AG09319 (cell line): ENCODE results near the gene SPATA20.

Experiments used
- DNase-seq: peaks from one replicate; pipeline ENCODE4 v3.0.0-alpha.2; 2010; ENCODE audit warnings: low read depth; ENCODE audit errors: extremely low read depth
- TF ChIP-seq, protein P1 (sequence below): IDR thresholded peaks from 2 replicates; pipeline ENCODE4 v1.5.1; 2011; ENCODE audit warnings: low read depth, mild to moderate bottlenecking, inconsistent platforms, low read length, moderate library complexity

Gene SPATA20

DNA sequence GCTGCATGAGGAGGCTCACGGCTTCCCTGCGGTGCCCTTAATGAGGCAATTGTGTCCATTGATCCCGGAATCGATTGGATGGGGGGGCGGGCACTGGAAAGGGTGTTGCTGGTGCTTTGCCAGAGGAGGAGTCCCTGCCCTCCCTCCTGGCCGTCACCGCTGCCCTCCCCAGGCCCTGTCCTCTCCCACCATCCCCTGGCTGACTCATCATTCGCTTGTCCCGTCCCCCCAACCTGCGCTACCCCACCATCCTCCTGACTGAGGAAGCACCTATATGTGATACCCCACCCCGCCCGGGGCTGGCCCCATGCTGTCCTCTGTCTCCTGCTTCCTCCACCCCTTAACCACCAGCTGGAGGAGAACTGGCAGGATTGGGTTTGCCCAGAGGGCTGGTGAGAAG is 34.3 kb downstream of the SPATA20 start:
- TF ChIP-seq, protein P1, sequence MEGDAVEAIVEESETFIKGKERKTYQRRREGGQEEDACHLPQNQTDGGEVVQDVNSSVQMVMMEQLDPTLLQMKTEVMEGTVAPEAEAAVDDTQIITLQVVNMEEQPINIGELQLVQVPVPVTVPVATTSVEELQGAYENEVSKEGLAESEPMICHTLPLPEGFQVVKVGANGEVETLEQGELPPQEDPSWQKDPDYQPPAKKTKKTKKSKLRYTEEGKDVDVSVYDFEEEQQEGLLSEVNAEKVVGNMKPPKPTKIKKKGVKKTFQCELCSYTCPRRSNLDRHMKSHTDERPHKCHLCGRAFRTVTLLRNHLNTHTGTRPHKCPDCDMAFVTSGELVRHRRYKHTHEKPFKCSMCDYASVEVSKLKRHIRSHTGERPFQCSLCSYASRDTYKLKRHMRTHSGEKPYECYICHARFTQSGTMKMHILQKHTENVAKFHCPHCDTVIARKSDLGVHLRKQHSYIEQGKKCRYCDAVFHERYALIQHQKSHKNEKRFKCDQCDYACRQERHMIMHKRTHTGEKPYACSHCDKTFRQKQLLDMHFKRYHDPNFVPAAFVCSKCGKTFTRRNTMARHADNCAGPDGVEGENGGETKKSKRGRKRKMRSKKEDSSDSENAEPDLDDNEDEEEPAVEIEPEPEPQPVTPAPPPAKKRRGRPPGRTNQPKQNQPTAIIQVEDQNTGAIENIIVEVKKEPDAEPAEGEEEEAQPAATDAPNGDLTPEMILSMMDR: no peak
- no peak for DNase-seq

DNA sequence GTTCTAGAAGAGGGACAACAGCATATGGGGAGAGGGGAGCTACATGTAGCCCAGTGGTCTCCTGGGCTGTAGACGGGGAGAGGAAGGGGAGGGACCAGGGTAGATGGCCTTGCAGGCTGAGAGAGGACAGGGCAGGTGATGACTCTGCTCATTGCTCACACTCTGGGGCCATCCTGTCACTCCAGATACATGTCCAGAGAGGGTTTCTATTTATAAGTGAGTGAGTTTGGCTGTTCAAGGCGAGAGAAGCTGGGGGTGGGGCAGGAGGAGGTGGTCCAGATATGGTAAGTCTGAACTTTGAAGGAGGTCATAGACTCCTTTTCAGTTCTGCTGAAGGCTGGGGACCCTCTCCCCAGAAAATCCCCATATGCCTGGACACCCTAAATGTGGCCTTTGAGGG is 35.8 kb downstream of the SPATA20 start:
- TF ChIP-seq, protein P1: no peak
- no peak for DNase-seq

DNA sequence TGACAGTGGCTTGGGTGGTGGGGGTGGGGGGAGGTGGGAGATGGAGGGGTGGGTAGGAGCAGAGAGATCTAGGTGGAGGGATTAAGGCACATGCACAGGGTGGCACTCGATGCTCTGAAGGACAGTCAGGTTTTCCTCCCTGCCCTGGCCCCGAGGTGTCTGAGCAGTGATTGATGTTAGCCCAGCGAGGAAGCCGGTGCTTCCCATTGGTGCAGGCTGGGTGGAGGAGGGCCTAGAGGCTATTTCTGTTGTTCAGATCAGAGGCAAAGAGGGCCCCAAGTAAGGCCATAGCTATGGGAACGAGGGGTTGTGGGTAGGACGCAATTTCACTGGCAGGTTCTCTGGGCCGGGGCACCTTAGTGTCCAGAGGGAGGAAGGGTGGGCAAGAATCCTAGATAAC is 36.7 kb downstream of the SPATA20 start:
- TF ChIP-seq, protein P1: no peak
- DNase-seq: no peak

DNA sequence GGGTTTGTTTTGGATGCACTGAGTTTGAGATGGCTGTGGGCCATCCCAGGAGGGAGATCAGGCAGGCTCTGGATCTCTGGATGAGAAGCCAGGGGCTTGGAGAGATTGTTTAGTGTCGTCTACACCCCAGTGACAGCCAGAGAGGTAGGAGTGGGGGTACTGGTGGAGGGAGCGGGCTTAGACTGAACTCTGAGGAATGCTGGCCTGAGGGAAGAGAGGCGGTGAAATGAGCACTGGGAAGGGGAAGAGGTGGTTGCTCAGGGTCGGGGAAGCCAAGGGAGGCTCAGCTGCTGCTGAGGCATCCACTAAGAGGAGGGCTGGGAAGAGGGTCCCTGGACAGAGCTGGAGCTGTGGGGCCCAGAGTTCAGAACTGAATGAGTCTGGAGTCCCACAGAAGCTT is 37.1 kb downstream of the SPATA20 start:
- TF ChIP-seq, protein P1: no peak
- no peak for DNase-seq

DNA sequence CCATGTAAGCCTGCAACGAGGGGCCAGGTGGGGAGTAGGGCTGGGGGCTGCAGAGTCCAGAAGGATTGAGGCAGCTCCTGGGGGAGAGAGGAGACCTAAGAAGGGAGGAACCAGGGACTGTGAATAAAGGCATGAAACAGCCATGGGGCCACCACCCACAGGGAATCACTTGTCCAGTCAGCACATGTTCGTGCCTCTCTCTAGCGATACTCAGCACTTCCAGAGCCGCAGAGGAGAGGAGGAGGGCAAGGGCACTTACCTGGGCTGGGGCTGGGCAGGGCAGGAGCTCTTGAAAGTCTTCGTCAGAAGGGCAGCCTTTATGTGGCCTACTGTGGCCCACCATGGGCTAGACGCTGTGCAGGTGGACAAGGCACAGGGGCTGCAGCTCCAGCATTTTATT is 37.8 kb downstream of the SPATA20 start:
- DNase-seq: no peak
- TF ChIP-seq, protein P1: no peak

DNA sequence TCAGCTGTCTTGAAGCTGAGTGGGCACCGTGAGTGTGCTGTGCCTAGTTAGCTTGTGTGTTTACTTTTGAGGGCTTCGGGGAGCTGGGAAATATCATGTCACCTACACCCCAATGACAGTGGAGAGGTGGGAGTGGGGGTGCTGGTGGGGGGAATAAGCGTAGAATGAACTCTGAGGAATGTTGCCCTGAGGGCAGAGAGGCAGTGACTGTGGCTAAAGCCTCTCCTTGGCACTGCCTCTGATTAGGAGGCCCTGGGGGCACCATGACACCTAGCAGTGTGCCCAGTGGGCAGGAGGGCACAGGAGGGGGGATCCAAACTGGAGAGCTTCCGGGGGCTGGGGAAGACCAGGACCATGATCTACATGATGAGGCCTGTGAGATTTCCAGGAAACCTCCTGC is 38.4 kb downstream of the SPATA20 start:
- TF ChIP-seq, protein P1: no peak
- DNase-seq: no peak

DNA sequence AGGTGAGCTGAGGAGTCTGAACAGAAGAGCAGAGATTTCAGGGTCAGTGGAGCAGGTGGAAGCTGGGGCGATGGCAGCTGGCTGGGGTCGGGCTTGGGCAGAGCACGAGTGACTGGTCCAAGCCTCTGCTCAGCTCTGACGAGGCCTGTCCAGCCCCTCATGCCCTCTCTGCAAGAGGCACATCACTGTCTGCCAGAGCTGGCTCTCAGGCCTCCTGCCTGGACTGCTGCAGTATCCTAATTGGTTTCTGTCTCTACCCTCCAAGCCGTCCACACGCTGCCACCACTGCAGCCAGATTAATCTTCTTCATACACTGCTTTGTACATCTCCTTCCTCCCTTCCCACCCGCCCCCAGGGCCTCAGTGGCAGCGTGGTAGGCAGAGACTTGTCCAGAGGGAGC is 38.9 kb downstream of the SPATA20 start:
- TF ChIP-seq, protein P1: no peak
- no peak for DNase-seq
